Panc1 (cell line): ENCODE data around the gene TIMM44. TPM values are rescaled to one million over a fixed set of nuclear protein-coding genes. Genes with fewer than 3 reads are reported as not detected.

Experiments used
- ATAC-seq: fragments of 200-7000 bp; cut with Tn5 transposase; 2 replicates; pipeline ENCODE4 v1.9.1; 2020; ENCODE audit warnings: mild to moderate bottlenecking, moderate library complexity
- Bru-seq: library from RNA; stranded (reverse); fragments of 400-500 nt; gene quantifications from one replicate; lab custom pipeline; 2021; lab: Mats Ljungman, UMichigan
- BruChase-seq, 2 experiments: library from RNA; stranded (reverse); fragments of 400-500 nt; gene quantifications; one replicate each; lab custom pipeline; 2021; lab: Mats Ljungman, UMichigan
- BruUV-seq: library from RNA; stranded (reverse); fragments of 400-500 nt; replicated peaks from 2 replicates; lab custom pipeline; 2021; lab: Mats Ljungman, UMichigan
- CTCF ChIA-PET: fragments of 300-600 bp; sonication (Branson Sonifier 250); formaldehyde crosslinking; loops from one replicate; lab custom pipeline; 2022; ENCODE audit warnings: antibody characterized with exemption; lab: Charles Lee
- POLR2A ChIA-PET: fragments of 300-600 bp; sonication (Branson Sonifier 250); formaldehyde crosslinking; loops from one replicate; lab custom pipeline; 2022; ENCODE audit warnings: antibody characterized with exemption; lab: Charles Lee
- DNase-seq: peaks from one replicate; pipeline ENCODE4 v3.0.0-alpha.2; 2010; ENCODE audit warnings: low read depth, low spot score
- H3K27ac ChIP-seq: 2 replicates; pipeline ENCODE4 v1.5.1; 2011; ENCODE audit warnings: mild to moderate bottlenecking, low read length, inconsistent platforms
- H3K27me3 ChIP-seq: fragments of 200-500 bp; sonication (Bioruptor generic); 2 replicates; pipeline ENCODE4 v1.6.0; 2014; ENCODE audit warnings: low read length, inconsistent platforms; ENCODE audit not compliant: control insufficient read depth, insufficient read depth
- H3K36me3 ChIP-seq: fragments of 200-500 bp; sonication (Bioruptor generic); 2 replicates; pipeline ENCODE4 v1.5.1; 2014; ENCODE audit warnings: inconsistent platforms, mild to moderate bottlenecking, low read length, moderate library complexity; ENCODE audit not compliant: control insufficient read depth, insufficient read depth
- H3K4me1 ChIP-seq: 2 replicates; pipeline ENCODE4 v1.5.1; 2011; ENCODE audit warnings: inconsistent platforms, mild to moderate bottlenecking, low read length, moderate library complexity; ENCODE audit not compliant: control insufficient read depth, insufficient read depth
- H3K4me3 ChIP-seq, 2 experiments: 2 replicates each; pipeline ENCODE4 v1.5.1; 2011 to 2012; ENCODE audit warnings: low read depth in 2 of 2, low read length in 2 of 2, mild to moderate bottlenecking in 2 of 2, inconsistent platforms in 1 of 2, moderate library complexity in 1 of 2
- H3K9me3 ChIP-seq: fragments of 200-500 bp; sonication (Bioruptor generic); 2 replicates; pipeline ENCODE4 v1.5.1; 2014; ENCODE audit warnings: low read depth, mild to moderate bottlenecking, inconsistent platforms, low read length, moderate library complexity; ENCODE audit not compliant: control insufficient read depth, insufficient read depth
- CTCF ChIP-seq: fragments of 450-650 bp; IDR thresholded peaks from 2 replicates; pipeline ENCODE4 v1.5.1; 2017; ENCODE audit warnings: mild to moderate bottlenecking
- POLR2AphosphoS5 ChIP-seq: IDR thresholded peaks from 2 replicates; pipeline ENCODE4 v1.6.1; 2012; ENCODE audit warnings: mild to moderate bottlenecking, low read depth, low read length, moderate library complexity
- REST ChIP-seq, 2 experiments: IDR thresholded peaks; 2 replicates each; pipeline ENCODE4 v1.6.1; 2011 to 2012; ENCODE audit warnings: low read depth in 2 of 2, control low read depth in 1 of 2, low read length in 1 of 2, mild to moderate bottlenecking in 1 of 2, moderate library complexity in 1 of 2; ENCODE audit not compliant: insufficient read depth in 1 of 2
- SIN3A ChIP-seq: IDR thresholded peaks from 2 replicates; pipeline ENCODE4 v1.6.1; 2012; ENCODE audit warnings: low read depth, mild to moderate bottlenecking, low read length, moderate library complexity, borderline replicate concordance; ENCODE audit not compliant: insufficient read depth
- TCF7L2 ChIP-seq: IDR thresholded peaks from 2 replicates; pipeline ENCODE4 v1.6.1; 2011; ENCODE audit warnings: mild to moderate bottlenecking, low read depth, low read length, inconsistent platforms
- in situ Hi-C: cut with HindIII; loops from 2 replicates; pipeline ENCODE4 v1.10.0; 2016; ENCODE audit warnings: low sequenced_read_pairs, low pct_unique_long_range_greater_than_20kb
- intact Hi-C: fragments of 100-400 bp; cut with micrococcal nuclease; formaldehyde crosslinking; loops from one replicate; pipeline ENCODE4 v1.10.0; 2022; ENCODE audit not compliant: unreplicated experiment
- long read RNA-seq: library from polyadenylated mRNA; unstranded; transcript quantifications from one replicate; pipeline ENCODE4 v2.0.0, GENCODE V29; 2021; ENCODE audit not compliant: unreplicated experiment
- polyA plus RNA-seq: library from polyadenylated mRNA; unstranded; fragments of >200 nt; gene quantifications from one replicate; pipeline ENCODE4 v1.2.1, GENCODE V29; 2012; ENCODE audit warnings: missing spikeins; ENCODE audit not compliant: insufficient read length
- total RNA-seq: library from RNA; stranded (reverse); gene quantifications from one replicate; pipeline ENCODE4 v1.2.1, GENCODE V29; 2021; ENCODE audit not compliant: unreplicated experiment

The TIMM44 gene
- total RNA-seq (105 TPM), Bru-seq, nascent RNA (percentile 75 among the genes with signal in this experiment), BruChase-seq, experiment 1, labeled RNA remaining after a 2-hour chase (percentile 81 among the genes with signal in this experiment), BruChase-seq, experiment 2, labeled RNA remaining after a 6-hour chase (percentile 85 among the genes with signal in this experiment)
- 123 TPM for polyA plus RNA-seq
- long read RNA-seq, transcript TIMM44-201 (13 exons, 2,075 nt): major isoform, 78 of 127 reads
- long read RNA-seq, transcript TIMM44-211 (3 exons, 556 nt): minor isoform, 7 of 127 reads
- long read RNA-seq, partial matches to known transcripts: 29 of 127 reads
- long read RNA-seq, other reads (novel, unspliced or antisense): 10 of 127 reads

GRCh38 chr19:7943444-7944176 is at the start of gene TIMM44:
TSS of gene TIMM44 (minus strand) at chr19:7943666. CDS start at chr19:7943651, 15 bp downstream.
- no TSS peak for BruUV-seq
- intact Hi-C loops: loop anchor here (1.0 kb wide), 1 partner anchor 310 kb away; no protein-coding TSS in a partner anchor
- POLR2A ChIA-PET: interaction anchor here (1.0 to 1.4 kb wide), 3 partner anchors 13 to 27 kb away, joined by 3 to 4 read pairs (median 3); no protein-coding TSS in a partner anchor

More at GRCh38 chr19:7943444-7944176, at the start of gene TIMM44:
- ATAC-seq (peak; percentile 99), DNase-seq (peak; percentile 95)
- Histone ChIP-seq H3K4me1 (no peaks in the 10 kb centered on the region), H3K27ac (peak within 1 kb of the TSS; percentile 86), H3K9me3 (no peaks in the 10 kb centered on the region), H3K27me3 (no peaks in the 10 kb centered on the region), H3K36me3 (peaks cover 4% of the 10 kb centered on the region), H3K4me3 (peak within 1 kb of the TSS; percentile 92 to 96)
- CTCF ChIA-PET: interaction anchor here (0.5 to 0.9 kb wide), 5 partner anchors 126 to 685 kb away, joined by 3 to 7 read pairs (median 5); no protein-coding TSS in a partner anchor
- TF ChIP-seq POLR2AphosphoS5 (peak; percentile 89), TCF7L2 (no peak), REST (IDR thresholded peaks at IDR 0.05; ENCODE audit: insufficient read depth in 1 of 2, low read depth in 2 of 2, low read length in 1 of 2) (peak in 1 of 2 experiments; percentile 35; a peak in 1 of 4 replicates), SIN3A (peak; percentile 53; the same call in 1 of the 2 replicates), CTCF (no peak)
- in situ Hi-C loops: no loop called here
